TTC549 (cell line): ENCODE results near the gene TMED8.
"Not testable (repeated sequence)": the region's sequence is repeated elsewhere in the genome, so short reads cannot be mapped to it uniquely, and the experiment has no call there.

Source experiments
- FAIRE-seq: peaks from 2 replicates; lab custom pipeline; 2012; peaks lifted over from hg19 to GRCh38; lab: Jason Lieb, UNC

Gene TMED8

DNA sequence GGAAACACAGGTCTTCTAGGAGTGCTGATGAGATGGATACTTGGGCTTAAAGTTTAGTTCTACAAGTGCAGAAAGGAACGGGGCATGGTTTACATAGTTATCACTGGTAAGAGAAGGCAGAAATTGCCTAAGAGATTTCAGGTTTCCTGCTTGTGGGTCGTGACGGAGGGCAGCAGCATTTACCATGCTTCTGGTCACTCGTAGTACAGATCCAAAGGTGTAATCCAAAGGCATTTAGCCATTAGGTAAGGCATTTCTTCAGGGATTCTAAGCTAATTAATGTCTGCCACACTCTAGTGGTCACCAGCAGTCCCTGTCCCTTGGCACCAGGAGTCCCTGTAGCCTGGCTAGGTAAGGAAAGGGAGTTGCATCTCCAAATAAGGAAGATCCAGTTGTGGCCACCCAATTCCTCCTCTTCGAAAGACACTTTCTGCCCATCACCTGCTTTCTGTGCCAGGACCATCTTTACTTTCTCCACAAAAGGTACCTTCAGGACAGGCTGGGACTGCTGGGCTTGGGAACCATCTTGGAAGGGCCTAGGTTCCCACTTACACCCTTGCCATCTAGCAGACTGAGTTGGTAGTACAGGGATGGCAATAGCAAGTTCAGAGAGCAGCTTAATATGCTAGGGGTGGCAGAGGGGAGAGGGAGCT is 54.5 kb downstream of the TMED8 start:
- no peak for FAIRE-seq

DNA sequence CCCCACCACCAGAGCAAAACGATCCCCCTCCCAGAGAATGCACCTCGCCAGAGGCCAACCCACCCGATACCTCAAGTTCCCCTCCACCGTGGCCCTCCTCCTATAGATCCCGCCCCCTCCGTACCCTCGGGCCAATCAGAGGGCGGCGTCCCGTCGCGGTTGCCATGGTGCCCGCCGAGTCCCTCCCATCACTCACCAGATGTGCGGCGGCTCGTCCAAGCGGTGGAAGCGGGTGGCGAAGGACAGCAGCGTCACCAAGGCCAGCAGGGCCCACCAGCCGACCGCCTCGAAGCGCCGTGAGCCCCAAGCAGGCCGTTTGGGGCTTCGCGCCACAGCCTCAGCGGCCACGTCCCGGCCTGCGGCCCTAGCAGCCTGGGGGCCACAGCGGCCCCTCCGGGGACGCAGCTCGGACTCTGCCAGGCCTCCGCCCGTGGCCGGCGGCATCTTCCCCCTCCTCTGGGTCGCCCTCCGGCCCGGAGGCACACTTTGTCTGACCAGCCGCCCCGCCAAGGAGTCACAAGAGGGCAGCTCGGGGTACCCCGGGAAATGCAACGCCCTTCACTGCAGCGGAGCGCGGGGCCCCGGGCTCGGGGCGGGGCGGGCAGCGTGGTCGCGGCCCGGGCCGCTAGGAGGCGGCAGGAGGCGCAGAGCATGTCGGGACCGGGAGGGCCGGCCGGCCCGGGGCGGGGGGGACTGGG is 56.5 kb downstream of the TMED8 start, which contains the start of gene POMT2:
Gene POMT2, minus strand, starts transcription at position 646 of the 698 bp plus-strand sequence. Its CDS starts 202 bp downstream, at position 444.
- FAIRE-seq: peak; percentile 46

DNA sequence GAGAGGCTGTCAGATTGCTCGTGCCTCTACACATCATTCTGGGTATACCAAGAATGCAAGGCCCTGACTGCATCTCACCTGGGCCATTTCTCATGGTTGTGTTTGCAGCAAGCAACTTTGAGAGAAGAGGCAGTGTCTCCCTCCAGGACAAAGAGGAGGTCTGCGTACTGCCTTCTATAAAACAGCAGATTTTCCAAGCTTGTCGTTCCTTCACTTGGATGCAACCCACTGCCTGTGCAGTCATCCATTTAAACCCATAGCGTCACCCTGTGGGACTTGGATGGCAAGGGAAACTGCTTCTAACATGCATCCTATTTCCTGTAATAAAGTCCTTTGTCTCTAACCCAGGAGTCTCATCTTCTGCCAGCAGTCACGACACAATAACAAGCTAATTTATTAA is 57.5 kb downstream of the TMED8 start:
- no peak for FAIRE-seq

DNA sequence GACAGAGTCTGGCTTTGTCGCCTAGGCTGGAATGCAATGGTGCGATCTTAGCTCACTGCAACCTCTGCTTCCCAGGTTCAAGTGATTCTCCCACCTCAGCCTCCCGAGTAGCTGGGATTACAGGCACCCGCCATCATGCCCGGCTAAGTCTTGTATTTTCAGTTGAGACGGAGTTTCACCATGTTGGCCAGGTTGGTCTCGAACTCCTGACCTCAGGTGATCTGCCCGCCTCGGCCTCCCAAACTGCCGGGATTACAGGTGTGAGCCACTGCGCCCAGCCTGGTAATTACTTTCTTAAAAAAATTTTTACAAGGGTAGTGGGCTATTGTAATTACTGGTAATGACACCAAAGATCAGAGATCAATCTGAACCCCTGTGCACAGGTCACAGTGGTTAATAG is 58.1 kb downstream of the TMED8 start:
- FAIRE-seq: not testable (repeated sequence)

DNA sequence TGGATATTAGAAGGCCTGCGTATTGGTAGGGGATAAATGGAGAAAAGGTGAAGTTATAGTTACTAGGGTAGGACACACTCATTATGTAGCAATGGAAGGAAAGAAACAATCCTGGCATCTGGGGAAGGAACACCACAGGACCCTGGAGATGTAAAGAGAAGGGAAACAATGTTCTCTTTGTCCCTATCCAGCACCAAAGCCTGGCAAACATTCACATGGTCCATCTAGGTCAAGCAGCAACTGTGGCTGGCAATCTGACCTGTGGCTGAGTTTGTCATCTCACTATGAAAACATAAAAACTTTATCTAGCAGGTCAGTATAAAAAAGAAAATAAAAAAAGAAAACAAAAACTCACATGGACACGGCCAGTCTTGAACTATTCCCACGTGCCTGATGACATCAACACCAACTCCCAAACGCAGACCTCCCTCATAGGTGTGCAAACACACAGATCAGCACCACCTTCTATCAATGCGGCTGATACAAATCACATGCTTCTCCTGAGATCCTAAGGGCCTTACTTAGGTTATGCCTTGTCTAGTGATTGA is 58.8 kb downstream of the TMED8 start:
- FAIRE-seq: no peak

DNA sequence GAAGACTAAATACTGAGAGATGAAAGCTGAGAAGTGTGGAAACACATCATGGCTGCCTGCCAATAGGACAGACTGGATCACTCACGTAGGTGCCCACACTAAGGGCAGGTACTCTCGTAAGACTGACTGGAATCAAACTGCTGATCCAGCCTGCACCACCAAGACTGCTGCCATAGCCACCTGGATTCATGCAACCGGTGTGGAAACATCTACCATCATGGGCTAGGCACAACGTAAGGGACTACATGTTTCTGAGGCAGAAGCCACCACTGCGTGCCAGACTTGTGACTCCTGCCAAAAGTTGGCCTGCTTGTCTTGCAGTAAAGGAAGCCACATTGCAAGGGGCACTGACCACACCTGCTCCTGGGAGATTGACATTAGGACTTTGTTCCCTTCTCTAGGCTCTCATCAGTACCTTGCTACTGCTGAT is 60.0 kb downstream of the TMED8 start:
- no peak for FAIRE-seq

DNA sequence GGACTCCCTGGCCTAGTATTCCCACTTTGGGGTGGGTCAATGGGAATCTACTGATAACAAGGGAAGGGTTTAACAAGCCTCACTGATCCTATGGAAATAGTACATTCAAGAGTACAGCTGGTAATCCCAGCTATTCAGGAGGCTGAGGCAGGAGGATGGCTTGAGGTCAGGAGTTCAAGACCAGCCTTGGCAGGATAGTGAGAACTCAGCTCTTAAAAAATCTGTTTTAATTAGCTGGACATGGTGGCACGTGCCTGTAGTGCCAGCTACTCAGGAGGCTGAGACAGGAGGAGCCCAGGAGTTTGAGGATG is 60.7 kb downstream of the TMED8 start:
- FAIRE-seq: no peak

DNA sequence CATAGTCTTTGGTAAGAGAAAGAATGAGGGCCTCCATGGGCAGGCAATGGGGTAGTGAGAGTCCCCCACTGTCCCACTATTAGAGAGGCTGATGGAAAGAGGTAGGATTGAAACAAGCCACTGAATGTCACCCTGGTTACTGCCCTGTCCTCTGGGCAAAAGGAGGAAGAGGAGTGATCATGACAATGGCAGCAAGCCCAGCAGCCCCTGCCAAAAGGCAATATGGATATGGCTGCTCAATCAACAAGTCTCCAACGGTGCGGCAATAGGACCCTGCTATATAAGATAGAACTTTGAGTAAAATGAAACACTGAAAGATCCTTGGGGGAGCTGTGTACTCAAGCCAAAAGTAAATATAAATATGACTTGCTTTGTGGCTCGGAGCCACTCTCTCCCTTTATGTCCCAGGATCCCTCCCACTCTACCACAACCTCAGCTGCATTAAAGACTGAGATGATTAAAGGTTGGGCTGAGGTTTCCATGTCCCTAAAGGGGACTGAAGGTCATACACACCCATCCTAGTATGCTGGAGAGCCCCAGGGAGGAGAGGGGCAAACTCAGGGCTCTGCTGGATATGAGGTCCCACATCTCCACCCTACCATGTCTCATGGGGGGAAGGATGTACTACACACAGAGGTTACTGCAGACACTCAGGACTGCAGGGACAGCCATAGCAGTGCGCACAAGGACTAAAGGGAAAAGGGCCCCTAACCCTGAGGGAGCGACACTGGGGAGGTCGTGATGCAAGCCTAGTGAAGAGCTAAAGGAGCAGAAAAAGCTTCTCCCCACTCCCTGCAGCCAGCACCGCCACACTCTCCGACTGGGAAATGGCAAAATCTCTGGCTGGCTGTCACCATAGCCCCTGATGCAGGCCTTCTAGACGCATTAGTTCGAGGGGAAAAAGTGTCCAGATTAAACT is 62.1 kb downstream of the TMED8 start:
- no peak for FAIRE-seq

DNA sequence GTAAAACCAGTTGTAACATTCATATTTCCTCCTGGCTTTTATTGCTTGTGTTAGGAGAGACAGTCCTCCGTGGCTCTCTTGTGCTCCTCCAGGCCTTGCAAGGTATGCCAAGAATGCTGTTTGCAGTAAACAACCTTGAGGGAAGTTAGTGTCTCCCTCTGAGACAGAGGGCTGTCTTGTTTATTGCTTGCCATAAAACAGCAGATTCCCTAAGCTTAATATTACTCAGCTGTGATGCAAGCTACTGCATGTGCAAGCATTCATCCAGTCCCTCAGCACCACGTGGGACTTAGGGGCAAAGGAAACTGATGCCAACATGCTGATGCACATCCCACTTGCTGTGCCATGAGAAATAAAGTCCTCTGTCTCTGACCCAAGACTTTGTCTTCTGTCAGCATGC is 62.9 kb downstream of the TMED8 start:
- FAIRE-seq: no peak

DNA sequence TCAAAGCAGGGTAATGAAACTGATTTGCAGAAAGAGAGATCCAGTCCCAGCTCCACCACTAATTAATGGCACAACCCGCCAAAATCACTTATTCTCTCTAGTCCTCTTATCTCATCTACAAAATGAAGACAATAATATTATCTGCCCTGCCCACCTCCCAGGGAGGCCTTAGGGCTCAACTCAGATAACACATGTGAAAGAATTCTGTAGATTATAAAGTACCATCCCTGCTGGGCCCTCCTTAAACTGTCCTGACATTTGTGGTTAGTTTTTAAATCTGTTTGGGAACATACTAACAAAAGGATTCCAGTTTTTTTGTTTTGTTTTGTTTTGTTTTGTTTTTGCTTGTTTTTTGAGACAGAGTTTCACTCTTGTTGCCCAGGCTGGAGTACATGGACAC is 63.5 kb downstream of the TMED8 start:
- FAIRE-seq: no peak

DNA sequence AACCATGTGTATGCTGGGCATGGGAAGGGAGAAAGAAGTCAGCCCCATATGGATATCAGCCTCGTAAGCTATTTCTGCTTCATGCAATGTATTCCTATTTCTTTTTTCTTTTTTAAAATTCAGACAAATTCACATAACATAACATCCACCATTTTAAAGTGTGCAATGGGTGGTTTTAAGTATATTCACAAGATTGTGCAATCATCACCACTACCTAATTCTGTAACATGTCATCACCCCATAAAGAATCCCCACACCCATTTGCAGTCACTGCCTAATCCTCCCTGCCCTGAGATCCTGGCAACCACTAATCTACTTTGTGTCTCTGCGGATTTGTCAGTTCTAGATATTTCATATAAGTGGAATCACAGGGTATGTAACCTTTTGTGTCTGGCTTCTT is 65.7 kb downstream of the TMED8 start:
- no peak for FAIRE-seq

DNA sequence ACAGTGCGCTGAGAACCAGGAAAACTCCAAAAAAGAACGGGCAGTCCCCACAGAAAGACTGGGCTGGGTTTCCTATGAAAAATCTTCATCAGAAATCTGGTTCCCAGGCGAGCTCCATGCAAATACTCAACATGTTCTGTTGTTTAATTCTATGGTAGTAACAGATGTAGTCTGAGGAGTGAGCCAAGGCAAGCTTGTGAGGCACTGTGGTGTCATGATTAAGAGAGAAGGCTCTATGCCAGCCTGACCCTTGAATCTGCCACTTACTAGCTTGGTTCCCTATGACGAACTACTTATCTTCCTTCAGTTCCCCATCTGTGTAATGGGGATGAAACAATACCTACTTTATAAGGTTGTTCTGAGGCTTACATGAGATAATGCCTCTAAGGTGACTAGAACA is 66.9 kb downstream of the TMED8 start:
- no peak for FAIRE-seq

DNA sequence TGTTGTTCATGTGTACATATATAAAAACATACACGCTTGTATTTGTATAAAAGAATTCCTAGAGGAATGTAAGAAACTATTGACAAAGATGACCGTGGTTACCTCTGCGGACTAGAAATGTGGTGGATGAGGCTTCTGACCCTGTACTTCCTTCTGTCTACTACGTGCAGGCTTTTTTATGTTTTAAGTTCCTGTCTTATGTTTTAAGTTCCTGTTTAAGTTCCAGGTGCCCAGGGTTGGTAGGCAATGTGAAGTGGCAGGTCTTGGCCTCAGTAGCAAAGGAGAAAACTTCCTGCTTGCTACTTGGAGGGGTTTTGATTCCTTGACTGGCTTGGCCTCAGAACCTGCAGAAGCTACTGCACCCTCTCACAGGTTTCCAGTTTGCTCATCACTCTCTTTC is 67.8 kb downstream of the TMED8 start:
- no peak for FAIRE-seq

DNA sequence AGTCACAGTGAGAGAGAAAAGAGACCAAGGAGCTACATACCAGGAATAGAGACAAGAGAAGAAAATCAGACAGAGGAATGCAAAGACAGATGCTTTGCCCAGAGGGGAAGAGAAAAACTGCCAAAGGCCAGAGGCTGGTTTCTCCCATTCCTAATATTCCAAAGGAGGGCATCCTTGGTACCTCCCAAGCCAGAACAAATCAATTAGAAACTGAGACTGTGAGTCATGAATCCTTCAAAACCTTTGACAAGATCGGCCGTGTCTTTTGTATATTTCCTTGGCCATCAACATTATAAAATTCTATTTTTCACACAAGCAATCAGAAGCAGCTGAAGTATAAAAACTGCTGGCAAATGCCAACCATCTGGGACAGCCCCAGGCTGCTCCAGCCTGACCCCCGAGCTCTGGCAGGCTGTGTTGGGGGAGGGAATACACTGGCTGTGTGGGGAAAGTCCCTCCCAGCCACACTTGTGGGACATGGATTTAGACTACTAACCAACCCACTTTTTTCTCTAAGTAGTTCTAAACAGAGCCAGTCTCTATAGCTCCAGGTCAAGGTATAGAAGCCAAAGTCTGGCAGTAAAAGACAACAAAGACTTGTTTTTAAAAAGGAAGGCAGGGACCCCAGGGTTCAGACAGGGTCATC is 69.9 kb downstream of the TMED8 start:
- FAIRE-seq: no peak

DNA sequence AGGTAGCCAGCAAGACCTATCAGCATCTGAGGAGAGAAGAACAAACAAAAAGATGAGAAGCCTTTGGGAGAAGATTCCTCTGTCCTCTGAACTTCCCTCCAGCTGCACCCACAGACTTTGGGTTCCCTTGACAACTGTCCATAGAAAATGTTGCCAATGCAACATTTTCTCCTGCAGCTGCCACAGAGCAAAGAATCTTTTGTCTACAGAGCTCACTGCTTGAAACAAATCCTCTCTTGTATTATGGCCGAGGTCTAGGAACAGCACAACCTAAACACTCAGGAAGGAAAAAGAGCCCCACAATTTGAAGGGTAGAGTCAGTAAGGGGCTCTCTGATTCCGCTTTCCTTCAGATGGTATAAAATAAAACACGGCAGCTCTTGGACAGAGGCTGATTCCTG is 70.5 kb downstream of the TMED8 start:
- FAIRE-seq: no peak

DNA sequence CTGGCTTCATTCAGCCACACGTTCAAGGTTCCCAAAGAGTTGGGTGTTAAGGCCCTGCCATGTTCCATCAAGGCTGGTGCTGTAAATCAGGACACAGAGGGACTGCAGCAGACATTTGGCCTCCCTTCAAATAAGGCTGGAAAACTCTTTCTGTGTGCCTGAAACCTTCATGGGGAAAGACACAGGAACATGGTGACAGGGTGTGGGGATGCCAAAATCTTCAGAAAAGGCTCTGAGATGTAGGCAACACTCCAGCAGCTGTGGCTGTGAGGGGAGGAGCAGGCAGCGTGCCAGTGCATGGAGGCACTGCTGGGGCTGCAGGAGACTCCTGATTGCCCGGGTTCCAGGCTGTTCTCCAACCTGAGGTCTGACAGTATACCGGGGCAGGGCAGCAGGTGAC is 71.2 kb downstream of the TMED8 start:
- no peak for FAIRE-seq

DNA sequence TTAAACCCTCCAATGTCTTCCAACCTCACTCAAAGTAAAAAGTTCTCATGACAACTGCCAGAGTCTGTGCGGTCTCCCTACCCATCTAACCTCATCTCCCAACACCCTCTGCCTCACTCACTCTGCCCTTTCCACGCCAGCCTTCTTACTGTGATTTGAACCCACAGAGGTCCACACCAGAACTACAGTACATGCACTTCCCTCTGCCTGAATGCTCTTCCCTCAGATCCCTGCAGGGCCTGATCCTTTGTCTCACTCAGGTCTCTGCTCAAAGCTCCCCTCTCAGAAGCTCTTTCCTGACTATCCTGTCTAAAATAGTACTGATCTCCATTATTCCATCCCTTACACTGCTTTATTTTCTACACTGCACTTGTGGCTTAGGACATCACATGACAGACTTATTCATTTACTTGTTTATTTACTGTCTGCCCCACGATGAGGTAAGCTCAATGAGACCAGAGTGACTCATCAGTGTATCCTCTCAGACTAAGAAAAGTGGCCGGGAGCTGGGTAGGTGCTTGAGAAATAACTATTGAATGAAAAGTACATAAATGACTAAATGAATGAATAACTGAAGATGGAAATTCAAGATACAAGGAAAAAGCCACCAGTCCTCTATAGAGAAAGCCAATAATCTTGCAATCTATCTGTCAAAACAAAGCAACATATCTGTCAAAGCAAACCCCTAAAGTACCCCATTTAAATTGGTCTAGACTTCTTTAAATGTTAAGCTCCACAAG is 73.3 kb downstream of the TMED8 start:
- no peak for FAIRE-seq

DNA sequence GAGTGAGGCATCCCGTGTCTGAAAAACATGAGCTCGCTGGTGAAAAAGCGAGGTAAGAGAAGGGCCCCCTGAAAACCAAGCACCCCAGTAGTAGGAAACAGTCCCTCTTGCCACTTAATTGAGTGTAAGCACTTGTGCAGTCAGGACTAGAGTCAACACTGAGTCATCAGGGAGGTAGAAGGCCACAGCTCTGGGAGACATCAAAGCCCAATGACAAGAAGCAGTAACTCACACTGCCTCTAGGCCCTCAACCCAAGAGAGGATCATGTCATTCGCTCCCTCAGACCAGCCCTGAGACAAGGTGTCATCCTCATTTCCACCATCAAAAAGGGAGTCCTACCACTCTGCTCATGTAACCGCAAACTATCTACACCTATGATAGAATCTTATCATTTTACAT is 74.0 kb downstream of the TMED8 start:
- no peak for FAIRE-seq

DNA sequence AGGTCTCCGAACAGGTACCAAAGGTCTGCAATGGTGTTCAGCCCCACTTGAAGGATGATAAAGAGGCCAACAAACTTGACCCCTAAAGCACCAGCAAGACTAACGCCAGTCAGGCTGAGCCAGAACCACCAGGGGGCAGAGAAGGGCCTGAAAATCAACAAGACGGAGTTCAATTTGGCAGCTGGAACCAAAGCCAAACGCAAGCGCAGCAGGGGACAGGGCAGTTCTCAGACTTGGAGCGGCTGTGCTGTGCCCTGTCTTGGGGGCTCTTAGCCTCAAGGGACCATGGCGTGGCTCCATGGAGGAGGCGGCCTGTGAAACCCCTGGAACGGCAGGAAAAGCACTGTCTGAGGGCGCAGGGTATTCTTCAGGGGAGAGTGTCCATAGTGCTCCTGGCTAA is 75.8 kb downstream of the TMED8 start:
- no peak for FAIRE-seq

DNA sequence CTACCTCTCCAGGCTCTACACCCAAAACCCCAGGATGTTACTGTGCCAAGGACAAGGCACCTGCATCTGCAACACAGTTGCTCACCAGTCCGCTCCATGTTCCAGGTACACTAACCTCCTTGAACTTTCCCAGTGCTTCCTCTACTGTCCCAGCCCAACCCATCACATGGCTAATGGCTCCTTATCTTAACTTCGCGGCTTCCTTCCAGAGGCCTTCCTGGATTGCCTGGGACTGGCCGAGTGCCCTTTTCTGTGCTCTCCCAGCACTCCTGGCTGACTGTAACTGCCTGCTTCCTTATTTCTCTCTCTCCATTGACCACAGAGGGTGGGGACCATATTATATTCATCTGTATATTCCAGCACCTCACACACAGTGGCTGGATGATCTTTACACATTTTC is 77.1 kb downstream of the TMED8 start:
- no peak for FAIRE-seq

DNA sequence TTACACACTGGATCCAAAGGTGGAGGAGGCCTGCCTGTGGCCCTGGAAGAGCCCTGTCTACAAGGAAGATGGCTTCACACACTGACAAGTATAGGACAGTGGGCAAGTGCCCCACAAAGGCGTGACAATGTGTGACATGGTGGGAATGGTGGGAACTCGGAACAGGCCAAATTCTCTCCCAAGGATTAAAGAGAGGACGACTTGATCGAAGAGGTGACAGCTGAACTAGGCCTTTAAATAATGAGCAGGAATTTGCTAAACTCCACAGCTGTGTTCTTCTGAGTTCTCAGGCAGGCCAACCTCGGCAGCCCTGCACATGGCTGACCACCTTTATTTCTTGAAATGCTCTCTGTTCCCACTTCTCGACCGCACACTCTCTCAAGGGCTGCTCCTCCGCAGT is 80.0 kb downstream of the TMED8 start:
- FAIRE-seq: no peak

DNA sequence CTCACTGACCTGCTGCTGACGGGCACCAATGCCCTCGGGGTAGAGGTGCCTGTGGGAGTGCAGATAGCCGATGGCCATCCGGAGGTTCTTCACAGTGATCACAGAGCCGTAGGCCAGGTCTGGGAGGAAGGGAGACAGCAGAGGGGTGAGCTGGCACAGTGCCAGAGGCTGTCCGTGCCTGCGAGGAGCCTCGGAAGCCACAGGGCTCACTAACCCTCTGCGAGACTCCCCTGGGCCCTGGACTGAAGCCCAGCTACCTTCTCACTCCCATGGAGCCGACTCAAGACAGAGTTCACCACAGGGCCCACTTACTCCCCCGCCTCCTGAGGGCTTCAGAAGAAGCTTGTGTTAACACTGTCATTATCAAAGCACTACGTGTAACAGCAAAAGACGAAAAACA is 80.7 kb downstream of the TMED8 start:
- FAIRE-seq: no peak
